ENCODE measurements around the gene COMMD9.

The COMMD9 gene

DNA sequence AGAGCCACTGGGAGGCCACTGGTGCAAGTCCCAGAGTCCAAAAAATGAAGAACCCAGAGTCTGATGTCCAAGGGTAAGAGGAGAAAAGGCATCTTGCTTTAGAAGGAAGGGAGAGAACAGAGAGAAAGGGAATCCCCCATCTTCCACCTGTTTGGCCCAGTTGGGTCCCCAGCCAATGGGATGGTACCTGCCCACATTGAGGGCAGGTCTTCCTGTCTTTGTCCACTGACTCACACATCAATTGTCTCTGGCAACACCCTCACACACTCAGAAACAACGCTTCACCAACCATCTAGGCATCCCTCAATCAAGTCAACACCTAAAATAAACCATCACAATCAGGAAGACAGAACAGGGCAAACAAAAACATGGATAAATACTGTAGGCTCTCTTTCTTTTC, 6.3 kb downstream of the COMMD9 start:
- Histone ChIP-seq H3K14ac (ENCODE audit: low read length) (no peak overlapping the region), H3K27ac (replicated peaks; ENCODE audit: low read length) (no peak overlapping the region), H4K8ac (ENCODE audit: low read depth, low read length) (no peak overlapping the region), H2BK12ac (ENCODE audit: low read length) (no peak overlapping the region), H3K18ac (ENCODE audit: low read length) (no peak overlapping the region), H3K4ac (ENCODE audit: low read length) (no peak overlapping the region), H3K36me3 (replicated peaks in 1 of 2; ENCODE audit: control insufficient read depth in 2 of 2, insufficient read depth in 2 of 2, low read length in 2 of 2) (peaks cover 0 to 2% of the 10 kb centered on the region in 2 donors), H3K79me1 (ENCODE audit: low read depth, low read length) (peaks cover 1% of the 10 kb centered on the region), H2BK15ac (ENCODE audit: low read length) (no peak overlapping the region), H2AFZ (ENCODE audit: low read length) (no peak overlapping the region), H2AK5ac (ENCODE audit: low read depth, low read length) (no peak overlapping the region), H2BK120ac (ENCODE audit: low read depth, low read length) (no peak overlapping the region), H3K9me3 (replicated peaks in 1 of 2; ENCODE audit: control insufficient read depth in 2 of 2, insufficient read depth in 1 of 2, low read depth in 1 of 2, low read length in 2 of 2) (peaks cover 1 to 24% of the 10 kb centered on the region in 2 donors), H3K4me3 (ENCODE audit: low read length in 2 of 2) (no peak overlapping the region), H4K91ac (ENCODE audit: low read depth, low read length, poor library complexity) (no peak overlapping the region), H2BK5ac (ENCODE audit: low read length) (no peak overlapping the region), H3K23ac (ENCODE audit: low read depth, low read length, poor library complexity) (no peak overlapping the region), H3K9ac (ENCODE audit: low read depth, low read length, poor library complexity) (no peak overlapping the region), H3K27me3 (ENCODE audit: control insufficient read depth in 3 of 3, insufficient read depth in 3 of 3, low read depth in 1 of 3, low read length in 3 of 3) (no peaks in the 10 kb centered on the region), H3K4me1 (ENCODE audit: control insufficient read depth in 2 of 2, insufficient read depth in 1 of 2, low read depth in 1 of 2, low read length in 2 of 2) (peaks cover 9 to 30% of the 10 kb centered on the region in 2 donors), H3K4me2 (ENCODE audit: insufficient read depth, low read length, poor library complexity, severe bottlenecking) (no peak overlapping the region)
- WGBS, 2 donors (ENCODE audit: extremely low coverage in 2 of 2, insufficient read length in 2 of 2, insufficient replicate concordance in 1 of 2): no CpG with 5 or more reads among the region's 1 CpG
- DNase-seq (ENCODE audit: low spot score): no peak

DNA sequence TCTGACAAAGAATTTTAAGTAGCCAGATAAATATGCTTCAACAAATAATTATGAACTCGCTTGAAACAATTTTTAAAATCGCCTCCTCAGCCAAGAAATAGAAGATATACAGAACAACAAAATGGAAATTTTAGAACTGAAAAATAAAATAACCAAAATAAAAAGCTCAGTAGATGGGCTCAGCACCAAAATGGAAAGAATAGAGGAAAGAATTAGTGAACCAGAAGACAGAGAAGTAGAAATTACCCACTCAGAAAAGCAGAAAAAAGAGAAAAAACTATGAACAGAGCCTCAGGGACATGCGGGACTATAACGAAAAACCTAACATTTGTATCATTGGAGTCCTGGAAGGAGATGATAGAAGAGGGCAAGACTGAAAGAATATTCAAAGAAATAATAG, 7.4 kb downstream of the COMMD9 start:
- WGBS, 2 donors (ENCODE audit: extremely low coverage in 2 of 2, insufficient read length in 2 of 2, insufficient replicate concordance in 1 of 2): no CpG with 5 or more reads among the region's 4 CpGs
- Histone ChIP-seq H2AK5ac (ENCODE audit: low read depth, low read length) (no peak overlapping the region), H3K9me3 (replicated peaks in 1 of 2; ENCODE audit: control insufficient read depth in 2 of 2, insufficient read depth in 1 of 2, low read depth in 1 of 2, low read length in 2 of 2) (peaks cover 1 to 24% of the 10 kb centered on the region in 2 donors), H3K79me1 (ENCODE audit: low read depth, low read length) (peaks cover 1% of the 10 kb centered on the region), H4K8ac (ENCODE audit: low read depth, low read length) (no peak overlapping the region), H2BK12ac (ENCODE audit: low read length) (no peak overlapping the region), H3K9ac (ENCODE audit: low read depth, low read length, poor library complexity) (no peak overlapping the region), H3K27ac (replicated peaks; ENCODE audit: low read length) (no peak overlapping the region), H3K4me2 (ENCODE audit: insufficient read depth, low read length, poor library complexity, severe bottlenecking) (no peak overlapping the region), H3K23ac (ENCODE audit: low read depth, low read length, poor library complexity) (no peak overlapping the region), H3K36me3 (replicated peaks in 1 of 2; ENCODE audit: control insufficient read depth in 2 of 2, insufficient read depth in 2 of 2, low read length in 2 of 2) (peaks cover 2 to 4% of the 10 kb centered on the region in 2 donors), H2BK5ac (ENCODE audit: low read length) (no peak overlapping the region), H3K14ac (ENCODE audit: low read length) (no peak overlapping the region), H2BK15ac (ENCODE audit: low read length) (no peak overlapping the region), H3K4me1 (ENCODE audit: control insufficient read depth in 2 of 2, insufficient read depth in 1 of 2, low read depth in 1 of 2, low read length in 2 of 2) (peaks cover 9 to 33% of the 10 kb centered on the region in 2 donors), H4K91ac (ENCODE audit: low read depth, low read length, poor library complexity) (no peak overlapping the region), H3K27me3 (ENCODE audit: control insufficient read depth in 3 of 3, insufficient read depth in 3 of 3, low read depth in 1 of 3, low read length in 3 of 3) (no peaks in the 10 kb centered on the region), H2BK120ac (ENCODE audit: low read depth, low read length) (no peak overlapping the region), H3K18ac (ENCODE audit: low read length) (no peak overlapping the region), H2AFZ (ENCODE audit: low read length) (no peak overlapping the region), H3K4me3 (ENCODE audit: low read length in 2 of 2) (no peak overlapping the region), H3K4ac (ENCODE audit: low read length) (no peak overlapping the region)
- DNase-seq (ENCODE audit: low spot score): no peak

- no peak overlapping the region for H3K4me2 ChIP-seq (ENCODE audit: insufficient read depth, low read length, poor library complexity, severe bottlenecking)
- no peak overlapping the region for H3K14ac ChIP-seq (ENCODE audit: low read length)
- H3K4ac ChIP-seq (ENCODE audit: low read length): no peak overlapping the region
- no peak overlapping the region for H3K18ac ChIP-seq (ENCODE audit: low read length)
- no peak overlapping the region for H2AK5ac ChIP-seq (ENCODE audit: low read depth, low read length)
- no peak overlapping the region for H2AFZ ChIP-seq (ENCODE audit: low read length)
- no peak overlapping the region for H3K4me3 ChIP-seq (ENCODE audit: low read length in 2 of 2)
- no peak overlapping the region for H2BK12ac ChIP-seq (ENCODE audit: low read length)
- peaks cover 1% of the 10 kb centered on the region for H3K79me1 ChIP-seq (ENCODE audit: low read depth, low read length)
- H3K9me3 ChIP-seq (replicated peaks in 1 of 2; ENCODE audit: control insufficient read depth in 2 of 2, insufficient read depth in 1 of 2, low read depth in 1 of 2, low read length in 2 of 2): peaks cover 1 to 24% of the 10 kb centered on the region in 2 donors
- H3K27ac ChIP-seq (replicated peaks; ENCODE audit: low read length): no peak overlapping the region
- peaks cover 2 to 13% of the 10 kb centered on the region in 2 donors for H3K36me3 ChIP-seq (replicated peaks in 1 of 2; ENCODE audit: control insufficient read depth in 2 of 2, insufficient read depth in 2 of 2, low read length in 2 of 2)
- H4K91ac ChIP-seq (ENCODE audit: low read depth, low read length, poor library complexity): no peak overlapping the region
- H2BK5ac ChIP-seq (ENCODE audit: low read length): no peak overlapping the region
- H3K23ac ChIP-seq (ENCODE audit: low read depth, low read length, poor library complexity): no peak overlapping the region
- peaks cover 9 to 33% of the 10 kb centered on the region in 2 donors for H3K4me1 ChIP-seq (ENCODE audit: control insufficient read depth in 2 of 2, insufficient read depth in 1 of 2, low read depth in 1 of 2, low read length in 2 of 2)
- no CpG with 5 or more reads among the region's 1 CpG for WGBS, 2 donors (ENCODE audit: extremely low coverage in 2 of 2, insufficient read length in 2 of 2, insufficient replicate concordance in 1 of 2)
- no peak overlapping the region for H4K8ac ChIP-seq (ENCODE audit: low read depth, low read length)
- DNase-seq (ENCODE audit: low spot score): no peak
- no peak overlapping the region for H2BK15ac ChIP-seq (ENCODE audit: low read length)
- no peaks in the 10 kb centered on the region for H3K27me3 ChIP-seq (ENCODE audit: control insufficient read depth in 3 of 3, insufficient read depth in 3 of 3, low read depth in 1 of 3, low read length in 3 of 3)
- no peak overlapping the region for H3K9ac ChIP-seq (ENCODE audit: low read depth, low read length, poor library complexity)
- H2BK120ac ChIP-seq (ENCODE audit: low read depth, low read length): no peak overlapping the region
Observed at GRCh38 chr11:36280531-36280930, 8.7 kb downstream of the COMMD9 start.

GRCh38 chr11:36278531-36279282, 10.5 kb downstream of the COMMD9 start:
- H2AK5ac ChIP-seq (ENCODE audit: low read depth, low read length): no peak overlapping the region
- H2BK12ac ChIP-seq (ENCODE audit: low read length): no peak overlapping the region
- no peak overlapping the region for H2AFZ ChIP-seq (ENCODE audit: low read length)
- H2BK120ac ChIP-seq (ENCODE audit: low read depth, low read length): no peak overlapping the region
- no peak overlapping the region for H3K4me2 ChIP-seq (ENCODE audit: insufficient read depth, low read length, poor library complexity, severe bottlenecking)
- peaks cover 1% of the 10 kb centered on the region for H3K79me1 ChIP-seq (ENCODE audit: low read depth, low read length)
- no peak for DNase-seq (ENCODE audit: low spot score)
- H3K27ac ChIP-seq (replicated peaks; ENCODE audit: low read length): no peak overlapping the region
- H4K8ac ChIP-seq (ENCODE audit: low read depth, low read length): no peak overlapping the region
- peaks cover 9 to 33% of the 10 kb centered on the region in 2 donors for H3K4me1 ChIP-seq (ENCODE audit: control insufficient read depth in 2 of 2, insufficient read depth in 1 of 2, low read depth in 1 of 2, low read length in 2 of 2)
- no peak overlapping the region for H2BK15ac ChIP-seq (ENCODE audit: low read length)
- no peak overlapping the region for H3K23ac ChIP-seq (ENCODE audit: low read depth, low read length, poor library complexity)
- H3K18ac ChIP-seq (ENCODE audit: low read length): no peak overlapping the region
- H3K9me3 ChIP-seq (replicated peaks in 1 of 2; ENCODE audit: control insufficient read depth in 2 of 2, insufficient read depth in 1 of 2, low read depth in 1 of 2, low read length in 2 of 2): peaks cover 1 to 28% of the 10 kb centered on the region in 2 donors
- H3K4ac ChIP-seq (ENCODE audit: low read length): no peak overlapping the region
- H3K27me3 ChIP-seq (ENCODE audit: control insufficient read depth in 3 of 3, insufficient read depth in 3 of 3, low read depth in 1 of 3, low read length in 3 of 3): no peaks in the 10 kb centered on the region
- H3K36me3 ChIP-seq (replicated peaks in 1 of 2; ENCODE audit: control insufficient read depth in 2 of 2, insufficient read depth in 2 of 2, low read length in 2 of 2): peaks cover 2 to 23% of the 10 kb centered on the region in 2 donors
- H4K91ac ChIP-seq (ENCODE audit: low read depth, low read length, poor library complexity): no peak overlapping the region
- H3K14ac ChIP-seq (ENCODE audit: low read length): no peak overlapping the region
- no peak overlapping the region for H3K4me3 ChIP-seq (ENCODE audit: low read length in 2 of 2)
- H3K9ac ChIP-seq (ENCODE audit: low read depth, low read length, poor library complexity): peak overlapping the region; percentile 7
- no peak overlapping the region for H2BK5ac ChIP-seq (ENCODE audit: low read length)
- no CpG with 5 or more reads among the region's 13 CpGs for WGBS, 2 donors (ENCODE audit: extremely low coverage in 2 of 2, insufficient read length in 2 of 2, insufficient replicate concordance in 1 of 2)

Measured in neuronal stem cell (in vitro differentiated cells).